GM23338 (cell line): ENCODE data around the gene DOK7. TPM values are rescaled to one million over a fixed set of nuclear protein-coding genes. Genes with fewer than 3 reads are reported as not detected.

Experiments used
- ATAC-seq: fragments of 200-7000 bp; cut with Tn5 transposase; 3 replicates; pipeline ENCODE4 v1.9.1; 2020
- DNase-seq: peaks from one replicate; pipeline ENCODE4 v3.0.0-alpha.2; 2015; ENCODE audit warnings: low spot score
- H2AFZ ChIP-seq: fragments of 200-600 bp; sonication (generic); 2 replicates; pipeline ENCODE4 v1.8.0; 2016; ENCODE audit warnings: antibody characterized with exemption, mild to moderate bottlenecking, moderate library complexity
- H3F3A ChIP-seq: fragments of 200-600 bp; sonication (generic); replicated peaks from 2 replicates; pipeline ENCODE4 v1.8.0; 2017; ENCODE audit warnings: antibody characterized with exemption, mixed run types, low read depth
- H3K27ac ChIP-seq: fragments of 200-600 bp; sonication (generic); 2 replicates; pipeline ENCODE4 v1.6.1; 2016; ENCODE audit warnings: low read depth
- H3K27me3 ChIP-seq: fragments of 200-600 bp; sonication (generic); 2 replicates; pipeline ENCODE4 v1.8.0; 2016; ENCODE audit warnings: mild to moderate bottlenecking, mixed run types, moderate library complexity; ENCODE audit not compliant: insufficient read depth
- H3K36me3 ChIP-seq: fragments of 200-600 bp; sonication (generic); 2 replicates; pipeline ENCODE4 v1.8.0; 2016; ENCODE audit warnings: mild to moderate bottlenecking; ENCODE audit not compliant: insufficient read depth
- H3K4me1 ChIP-seq: fragments of 200-600 bp; sonication (generic); 2 replicates; pipeline ENCODE4 v1.8.0; 2016; ENCODE audit warnings: mild to moderate bottlenecking, moderate library complexity; ENCODE audit not compliant: insufficient read depth
- H3K4me2 ChIP-seq: fragments of 200-600 bp; sonication (generic); 2 replicates; pipeline ENCODE4 v1.7.1; 2017; ENCODE audit warnings: mixed run types
- H3K4me3 ChIP-seq: fragments of 200-600 bp; sonication (generic); 2 replicates; pipeline ENCODE4 v1.6.1; 2016; ENCODE audit warnings: mixed run types
- H3K79me2 ChIP-seq: fragments of 200-600 bp; sonication (generic); replicated peaks from 2 replicates; pipeline ENCODE4 v1.8.0; 2017; ENCODE audit warnings: mild to moderate bottlenecking; ENCODE audit not compliant: insufficient read depth
- H3K9me2 ChIP-seq: fragments of 200-600 bp; sonication (generic); 2 replicates; pipeline ENCODE4 v1.8.0; 2017; ENCODE audit not compliant: insufficient read depth
- H4K20me1 ChIP-seq: fragments of 200-600 bp; sonication (generic); replicated peaks from 2 replicates; pipeline ENCODE4 v1.8.0; 2017; ENCODE audit warnings: mild to moderate bottlenecking; ENCODE audit not compliant: insufficient read depth
- H3K27ac Mint-ChIP-seq: 2 replicates; pipeline ENCODE4 v1.8.0; 2020; ENCODE audit warnings: inconsistent platforms, mild to moderate bottlenecking, moderate library complexity, mixed read lengths
- H3K27me3 Mint-ChIP-seq: 3 replicates; pipeline ENCODE4 v1.8.0; 2022; ENCODE audit warnings: low read depth, mild to moderate bottlenecking, moderate library complexity, mixed read lengths, inconsistent platforms; ENCODE audit not compliant: insufficient read depth, poor library complexity
- H3K36me3 Mint-ChIP-seq: 3 replicates; pipeline ENCODE4 v1.8.0; 2021; ENCODE audit warnings: low read depth, mild to moderate bottlenecking, inconsistent platforms, moderate library complexity, mixed read lengths
- H3K4me1 Mint-ChIP-seq: 3 replicates; pipeline ENCODE4 v1.8.0; 2020; ENCODE audit warnings: mild to moderate bottlenecking, inconsistent platforms, mixed read lengths
- H3K4me3 Mint-ChIP-seq: 3 replicates; pipeline ENCODE4 v1.8.0; 2021; ENCODE audit warnings: moderate library complexity, mild to moderate bottlenecking, inconsistent platforms, mixed read lengths
- H3K9me3 Mint-ChIP-seq: 3 replicates; pipeline ENCODE4 v1.8.0; 2020; ENCODE audit warnings: moderate library complexity, mild to moderate bottlenecking, inconsistent platforms, mixed read lengths
- ETS1 ChIP-seq: IDR thresholded peaks from 2 replicates; pipeline ENCODE4 v1.6.1; 2016; ENCODE audit warnings: antibody characterized with exemption
- EZH2phosphoT487 ChIP-seq: fragments of 200-600 bp; sonication (generic); IDR thresholded peaks from one replicate; pipeline ENCODE4 v1.8.1; 2018; ENCODE audit warnings: antibody characterized with exemption; ENCODE audit not compliant: unreplicated experiment
- JUNB ChIP-seq: IDR thresholded peaks from one replicate; pipeline ENCODE4 v1.6.1; 2016; ENCODE audit warnings: antibody characterized with exemption; ENCODE audit not compliant: unreplicated experiment
- NANOG ChIP-seq: IDR thresholded peaks from 2 replicates; pipeline ENCODE4 v1.6.1; 2016; ENCODE audit warnings: antibody characterized with exemption, borderline replicate concordance
- REST ChIP-seq: IDR thresholded peaks from one replicate; pipeline ENCODE4 v1.6.1; 2018; ENCODE audit warnings: antibody characterized with exemption; ENCODE audit not compliant: unreplicated experiment
- STAT1 ChIP-seq: IDR thresholded peaks from one replicate; pipeline ENCODE4 v1.6.1; 2016; ENCODE audit warnings: antibody characterized with exemption; ENCODE audit not compliant: unreplicated experiment
- ZNF331 ChIP-seq: fragments of 250-450 bp; sonication (Bioruptor Pico); IDR thresholded peaks from 2 replicates; pipeline ENCODE4 v1.5.0; 2020; ENCODE audit warnings: low read depth, mild to moderate bottlenecking, moderate library complexity
- ZNF462 ChIP-seq: fragments of 250-450 bp; sonication (Bioruptor Pico); IDR thresholded peaks from 2 replicates; pipeline ENCODE4 v1.5.0; 2020; ENCODE audit warnings: mild to moderate bottlenecking, moderate library complexity
- polyA plus RNA-seq: library from polyadenylated mRNA; unstranded; fragments of >200 nt; fragmentation: Nextera tagmentation; extraction: Ambion mirVana; gene quantifications from 2 replicates; pipeline ENCODE4 v1.2.1, GENCODE V29; 2016
- total RNA-seq: library from RNA; depleted of rRNA; stranded (reverse); fragments of >200 nt; shearing (Covaris generic); gene quantifications from 2 replicates; pipeline ENCODE4 v1.2.3, GENCODE V29; 2014

DOK7 gene
- total and polyA plus RNA-seq, 2 experiments from 2014 or later, result 0.34 to 0.52 TPM

GRCh38 chr4:3470244-3471097 lies 7.4 kb downstream of the DOK7 start:
- Histone ChIP-seq H4K20me1 (no peaks in the 10 kb centered on the region), H3K36me3 (no peaks in the 10 kb centered on the region), H3K27me3 (peaks cover 14% of the 10 kb centered on the region), H3K27ac (no peak overlapping the region), H3K4me1 (no peaks in the 10 kb centered on the region), H2AFZ (no peak overlapping the region), H3K4me3 (no peak overlapping the region), H3K79me2 (no peaks in the 10 kb centered on the region), H3F3A (no peaks in the 10 kb centered on the region), H3K4me2 (no peak overlapping the region), H3K9me2 (no peaks in the 10 kb centered on the region)
- TF ChIP-seq ZNF462, result no peak
- ATAC-seq (no peak), DNase-seq (no peak)
- no peaks in the 10 kb centered on the region for H3K36me3 Mint-ChIP-seq
- no peak overlapping the region for H3K4me3 Mint-ChIP-seq
- peaks cover 35% of the 10 kb centered on the region for H3K27me3 Mint-ChIP-seq
- peaks cover 3% of the 10 kb centered on the region; the same call in 1 of the 3 replicates for H3K4me1 Mint-ChIP-seq
- H3K9me3 Mint-ChIP-seq, result no peaks in the 10 kb centered on the region
- no peak overlapping the region for H3K27ac Mint-ChIP-seq

GRCh38 chr4:3471098-3471760 lies 8.1 kb downstream of the DOK7 start:
- no peak overlapping the region for H3K27ac Mint-ChIP-seq
- H3K9me3 Mint-ChIP-seq, result no peaks in the 10 kb centered on the region
- Histone ChIP-seq H3K27me3 (peaks cover 14% of the 10 kb centered on the region), H3K4me1 (no peaks in the 10 kb centered on the region), H3K4me3 (no peak overlapping the region), H2AFZ (no peak overlapping the region), H3K27ac (no peak overlapping the region), H3K36me3 (no peaks in the 10 kb centered on the region), H3F3A (no peaks in the 10 kb centered on the region), H3K9me2 (no peaks in the 10 kb centered on the region), H4K20me1 (no peaks in the 10 kb centered on the region), H3K4me2 (no peak overlapping the region), H3K79me2 (no peaks in the 10 kb centered on the region)
- no peak for DNase-seq
- no peak for ATAC-seq
- H3K4me3 Mint-ChIP-seq, result no peak overlapping the region
- H3K36me3 Mint-ChIP-seq, result no peaks in the 10 kb centered on the region
- peaks cover 33% of the 10 kb centered on the region for H3K27me3 Mint-ChIP-seq
- peaks cover 3% of the 10 kb centered on the region; the same call in 1 of the 3 replicates for H3K4me1 Mint-ChIP-seq
- TF ChIP-seq JUNB, result no peak
- no peak for TF ChIP-seq NANOG
- TF ChIP-seq REST, result no peak
- TF ChIP-seq ETS1, result no peak
- TF ChIP-seq ZNF331 (CRISPR knock-in tag), result no peak
- TF ChIP-seq STAT1, result no peak
- no peak for TF ChIP-seq EZH2phosphoT487
